ENCODE data around the gene NEMP1. TPM values are rescaled to one million over a fixed set of nuclear protein-coding genes. Genes with fewer than 3 reads are reported as not detected.

NEMP1 gene
- total and polyA plus RNA-seq, 5 experiments from 2014 or later: 2.6 to 29.5 (median 5.5) TPM

Other genes starting within 250 kb of the NEMP1 start
- gene SDR9C7, start 144.4 kb downstream of the NEMP1 start, total RNA-seq: not detected
- gene SDR9C7, start 144.4 kb downstream of the NEMP1 start, polyA plus RNA-seq: not detected
- 1 to 10 TPM; 1.6 to 1.7 TPM for gene RDH16, start 121.2 kb downstream of the NEMP1 start, total RNA-seq
- gene RDH16, start 121.2 kb downstream of the NEMP1 start, polyA plus RNA-seq: under 1 TPM in 1 of 3 donors, not detected in 2; 0.08 TPM
- gene ZBTB39, start 72.2 kb downstream of the NEMP1 start, total RNA-seq: 10 to 100 TPM; 10.6 to 11.2 TPM
- 1 to 10 TPM; 1.7 to 2.8 (median 1.9) TPM for gene ZBTB39, start 72.2 kb downstream of the NEMP1 start, polyA plus RNA-seq
- gene TAC3, start 62.3 kb downstream of the NEMP1 start, total RNA-seq: not detected
- gene TAC3, start 62.3 kb downstream of the NEMP1 start, polyA plus RNA-seq: not detected
- 1 to 10 TPM in 1 of 2 experiments, under 1 TPM in 1; 0.39 to 1.1 TPM for gene MYO1A, start 28.7 kb downstream of the NEMP1 start, total RNA-seq
- gene MYO1A, start 28.7 kb downstream of the NEMP1 start, polyA plus RNA-seq: under 1 TPM in 1 of 3 donors, not detected in 2; 0.05 TPM
- gene NAB2, start 10.3 kb upstream of the NEMP1 start, total RNA-seq: 10 to 100 TPM; 16.0 to 19.2 TPM
- 1 to 10 TPM; 1.2 to 4.0 (median 1.3) TPM for gene NAB2, start 10.3 kb upstream of the NEMP1 start, polyA plus RNA-seq
- 100 to 1,000 TPM; 298 to 316 TPM for gene STAT6, start 32.6 kb upstream of the NEMP1 start, total RNA-seq
- gene STAT6, start 32.6 kb upstream of the NEMP1 start, polyA plus RNA-seq: 10 to 100 TPM; 80.2 to 97.1 (median 80.5) TPM
- 1 to 10 TPM; 4.9 to 6.0 TPM for gene LRP1, start 49.7 kb upstream of the NEMP1 start, total RNA-seq
- gene LRP1, start 49.7 kb upstream of the NEMP1 start, polyA plus RNA-seq: under 1 TPM in 2 of 3 donors, not detected in 1; 0.51 to 0.52 TPM
- gene LRP1-AS, start 68.8 kb upstream of the NEMP1 start, total RNA-seq: not detected
- gene LRP1-AS, start 68.8 kb upstream of the NEMP1 start, polyA plus RNA-seq: not detected
- gene NXPH4, start 138.0 kb upstream of the NEMP1 start, total RNA-seq: under 1 TPM; 0.41 to 0.55 TPM
- gene NXPH4, start 138.0 kb upstream of the NEMP1 start, polyA plus RNA-seq: not detected
- 10 to 100 TPM; 45.2 to 45.3 TPM for gene SHMT2, start 150.9 kb upstream of the NEMP1 start, total RNA-seq
- gene SHMT2, start 150.9 kb upstream of the NEMP1 start, polyA plus RNA-seq: 10 to 100 TPM; 27.3 to 31.2 (median 28.8) TPM
- 1 to 10 TPM; 2.5 to 2.6 TPM for gene STAC3, start 172.4 kb upstream of the NEMP1 start, total RNA-seq
- gene STAC3, start 172.4 kb upstream of the NEMP1 start, polyA plus RNA-seq: not detected

Data from naive thymus-derived CD8-positive, alpha-beta T cell (primary cell).